Measurements from ENCODE around the gene FOXL3. TPM values are rescaled to one million over a fixed set of nuclear protein-coding genes. Genes with fewer than 3 reads are reported as not detected.
A peak's percentile ranks its signal among the peaks of the same experiment; 100 is the strongest.

Gene FOXL3
- polyA plus RNA-seq, 4 donors: not detected

DNA sequence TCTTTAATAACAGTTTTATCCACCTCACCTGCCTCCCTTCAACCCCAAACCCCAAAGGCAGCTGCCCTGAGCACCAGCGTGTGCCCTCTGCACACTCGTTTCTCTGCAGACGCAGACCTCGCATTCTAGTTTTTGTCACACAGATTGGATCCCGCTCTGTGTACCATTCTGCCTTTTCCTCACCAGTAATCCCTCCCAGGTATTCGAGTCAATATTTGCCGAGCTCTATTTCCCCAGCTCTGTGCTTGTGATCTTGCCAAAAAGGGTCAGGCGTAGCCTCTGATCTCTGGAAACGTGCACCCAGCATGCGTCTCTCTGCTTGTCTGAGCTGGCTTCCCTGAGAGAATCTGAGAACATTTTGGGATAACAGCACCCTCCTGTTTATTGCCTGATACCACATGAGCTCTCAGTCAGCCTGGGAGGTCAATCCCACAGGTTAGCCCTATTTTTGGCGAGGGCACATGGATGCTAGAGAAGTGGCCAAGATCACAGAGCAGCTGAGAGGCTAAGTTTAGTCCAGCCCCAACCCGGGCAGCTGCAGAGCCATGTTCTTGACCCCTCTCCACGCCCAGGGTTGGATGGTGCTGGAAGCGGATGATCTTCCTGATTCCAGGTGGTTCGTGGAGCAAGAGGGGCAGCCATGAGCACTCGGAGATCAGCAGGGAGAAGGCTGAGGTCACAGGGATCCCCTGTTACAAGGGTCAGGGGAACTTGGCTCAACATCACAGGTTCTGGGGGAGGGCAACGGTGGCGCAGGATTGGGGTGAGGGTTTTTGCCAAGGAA, 29.1 kb downstream of the FOXL3 start:
- DNase-seq (ENCODE audit: low read depth in 4 of 4, low spot score in 2 of 4): no peak

DNA sequence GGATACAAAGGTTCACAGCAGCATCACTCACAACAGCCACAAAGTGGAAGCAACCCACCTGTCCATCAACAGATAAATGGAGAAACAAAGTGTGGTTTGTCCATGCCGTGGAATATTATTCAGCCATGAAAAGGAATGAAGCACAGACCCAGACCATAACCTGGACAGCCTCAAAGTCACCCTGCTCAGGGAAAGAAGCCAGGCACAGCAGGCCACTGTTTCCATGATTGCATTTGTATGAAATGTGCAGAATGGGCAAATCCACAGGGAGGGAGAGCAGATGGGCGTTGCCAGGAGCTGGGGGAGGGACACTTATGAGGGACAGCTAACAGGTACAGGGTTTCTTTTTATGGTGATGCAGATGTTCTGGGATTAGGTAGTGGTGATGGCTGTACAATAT, 30.3 kb downstream of the FOXL3 start:
- no peak for DNase-seq (ENCODE audit: low read depth in 4 of 4, low spot score in 2 of 4)

DNA sequence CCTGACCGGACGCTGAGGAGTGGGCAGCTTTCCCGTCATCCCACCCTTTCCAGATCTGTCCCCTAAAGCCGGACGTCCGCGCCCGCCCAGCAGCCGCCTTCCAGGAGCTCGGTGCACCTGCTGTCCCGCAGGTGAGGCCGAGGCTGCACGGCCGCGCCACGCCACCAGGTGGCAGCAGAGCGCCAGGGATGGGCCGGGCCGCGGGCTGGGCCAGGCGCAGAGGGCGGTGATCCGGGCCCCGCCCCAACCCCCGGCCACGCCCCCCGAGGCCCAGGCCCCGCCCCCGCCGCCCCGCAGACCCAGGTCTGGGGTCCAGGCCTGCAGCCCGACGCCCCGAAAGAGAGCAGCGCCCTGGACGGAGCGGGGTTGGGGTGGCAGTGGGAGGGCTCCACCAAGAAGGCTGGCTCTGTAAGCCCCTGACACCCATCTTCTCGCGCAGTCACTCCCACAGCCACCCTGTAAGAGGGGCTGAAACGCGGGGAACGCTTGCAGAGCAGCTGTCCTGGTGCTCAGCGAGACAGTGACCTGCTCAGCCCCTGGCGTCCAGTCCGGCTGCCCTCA, 32.2 kb downstream of the FOXL3 start:
- DNase-seq (ENCODE audit: low read depth in 4 of 4, low spot score in 2 of 4): peak in 2 of 4 donors; percentile 30 to 31

DNA sequence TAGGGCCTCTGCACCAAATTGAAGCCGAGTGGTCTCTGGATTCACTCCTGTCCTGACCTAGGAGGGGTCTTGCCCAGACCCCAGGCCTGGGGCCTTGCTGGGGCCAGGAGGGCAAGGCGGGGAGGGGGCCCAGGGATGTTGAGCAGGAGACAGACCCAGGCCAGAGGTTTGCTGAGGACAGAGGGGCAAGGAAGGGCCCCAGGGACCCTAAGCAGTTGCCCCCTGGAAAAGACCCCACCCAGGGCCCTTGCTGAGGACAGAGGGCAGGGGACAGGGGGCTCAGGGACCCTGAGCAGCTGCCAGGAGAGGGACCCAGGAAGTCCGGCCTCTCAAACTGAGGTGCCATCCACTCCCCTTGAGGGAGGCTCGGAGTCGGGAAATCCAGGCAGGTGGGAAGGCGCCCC, 32.7 kb downstream of the FOXL3 start:
- DNase-seq (ENCODE audit: low read depth in 4 of 4, low spot score in 2 of 4): no peak

DNA sequence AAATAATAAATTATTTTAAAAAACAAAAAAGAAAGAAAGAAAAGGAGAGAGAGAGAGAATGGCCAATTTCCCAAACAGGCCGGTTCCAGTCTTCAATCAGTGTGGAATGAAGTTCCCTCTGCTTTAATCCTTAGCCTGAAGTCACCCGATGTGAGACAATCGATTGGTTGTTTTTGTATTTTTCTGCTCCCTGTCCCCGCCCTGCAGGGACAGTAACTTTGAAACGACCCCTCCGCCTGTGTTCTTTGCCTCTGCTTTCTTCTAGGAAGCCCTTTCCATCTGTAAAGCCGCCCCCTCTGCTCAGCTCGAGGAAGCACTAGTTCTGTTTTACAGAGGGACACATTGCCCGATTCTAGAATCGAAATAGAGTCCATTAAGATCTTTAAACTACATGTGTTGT, 33.4 kb downstream of the FOXL3 start:
- no peak for DNase-seq (ENCODE audit: low read depth in 4 of 4, low spot score in 2 of 4)

DNA sequence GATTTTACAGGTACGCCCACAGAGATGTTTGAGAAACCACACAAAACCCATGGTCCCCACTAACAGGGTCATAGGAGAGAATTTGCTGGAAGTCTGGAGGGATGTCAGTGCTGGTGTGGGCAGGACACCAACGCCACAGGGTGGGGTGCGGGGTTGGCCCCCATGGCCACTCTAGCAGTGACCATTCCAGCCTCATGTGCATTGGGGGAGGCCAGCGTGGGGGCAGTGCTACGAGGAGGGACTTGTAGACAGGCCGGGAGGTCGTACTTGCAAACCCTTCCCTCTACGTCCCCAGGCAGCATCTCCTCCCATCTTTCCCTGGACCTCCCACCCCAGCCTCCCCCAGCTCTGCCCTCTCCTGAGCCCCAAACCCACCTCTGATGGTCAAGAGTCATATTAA, 34.0 kb downstream of the FOXL3 start:
- DNase-seq (ENCODE audit: low read depth in 4 of 4, low spot score in 2 of 4): no peak

DNA sequence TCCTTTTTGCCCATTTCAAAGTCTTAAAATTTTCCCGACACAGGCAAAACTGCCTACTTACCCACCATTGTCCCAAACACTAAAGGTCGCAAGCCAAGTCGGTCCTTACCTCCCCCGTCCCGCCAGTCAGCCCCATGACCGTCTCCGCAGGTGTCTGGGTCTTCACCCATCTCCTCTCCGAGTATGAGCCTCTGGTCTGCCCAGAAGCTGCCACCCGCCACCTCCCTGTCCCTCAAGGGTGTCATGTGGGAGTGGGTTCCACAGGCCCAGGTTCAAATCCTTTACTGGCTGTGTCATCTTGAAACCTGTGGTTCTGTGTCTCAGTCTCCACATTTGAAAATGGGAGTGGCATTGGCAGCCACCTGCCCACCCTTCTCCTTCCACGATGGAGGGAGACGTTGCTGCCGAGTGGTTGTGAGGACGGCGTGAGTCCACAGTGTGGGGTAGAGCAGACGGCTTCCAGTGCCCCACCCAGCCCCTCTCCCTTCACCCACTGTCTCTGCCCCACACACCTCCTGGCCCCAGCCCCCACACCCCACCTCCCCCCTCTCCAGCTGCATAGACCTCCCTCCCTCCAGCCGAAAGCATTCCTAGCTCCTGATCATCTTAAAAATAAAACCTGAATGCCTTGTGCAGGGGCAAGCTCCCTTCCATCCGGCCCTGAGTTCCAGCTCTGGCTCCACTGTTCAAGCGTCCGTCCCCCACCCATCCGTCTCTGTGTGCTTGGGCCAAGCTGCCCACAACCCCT, 35.3 kb downstream of the FOXL3 start:
- no peak for DNase-seq (ENCODE audit: low read depth in 4 of 4, low spot score in 2 of 4)

DNA sequence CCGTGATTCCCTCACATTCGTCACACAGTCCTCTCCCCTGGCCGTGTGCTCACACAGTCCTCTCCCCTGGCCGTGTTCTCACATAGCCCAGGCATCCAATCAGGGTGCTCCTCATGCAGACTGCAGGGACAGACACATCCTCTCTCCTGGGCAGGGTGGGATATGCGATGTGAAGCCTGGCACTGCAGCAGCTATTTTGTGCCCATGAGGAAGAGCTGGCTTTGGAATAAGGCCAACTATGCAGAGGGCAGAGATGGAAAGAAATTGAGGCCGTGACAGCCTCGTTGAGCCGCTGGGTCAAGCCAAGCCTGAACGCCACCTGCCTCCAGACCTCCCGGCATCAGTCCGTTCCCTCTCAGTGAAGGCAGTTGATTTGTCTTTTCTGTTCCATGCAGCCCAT, 35.8 kb downstream of the FOXL3 start:
- no peak for DNase-seq (ENCODE audit: low read depth in 4 of 4, low spot score in 2 of 4)

DNA sequence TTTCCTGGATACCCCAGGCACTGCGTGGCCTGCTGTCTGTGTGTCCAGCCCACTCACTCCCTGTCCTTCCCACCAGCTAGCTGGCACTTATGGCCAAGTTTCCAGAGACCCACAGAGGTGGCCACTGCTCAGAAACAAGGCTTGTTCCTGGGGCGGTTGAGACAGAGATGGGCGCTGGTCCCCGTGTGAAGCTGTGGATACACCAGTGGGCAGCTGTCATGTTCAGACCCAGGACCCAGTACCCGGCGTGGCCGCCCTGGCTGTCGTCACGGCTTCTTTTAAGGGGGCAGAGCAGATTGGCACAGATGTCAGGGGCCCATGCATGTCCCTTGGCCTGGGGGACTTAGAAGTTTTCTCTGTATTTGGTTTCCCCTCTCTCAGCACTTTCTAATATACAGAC, 36.3 kb downstream of the FOXL3 start:
- DNase-seq (ENCODE audit: low read depth in 4 of 4, low spot score in 2 of 4): no peak

DNA sequence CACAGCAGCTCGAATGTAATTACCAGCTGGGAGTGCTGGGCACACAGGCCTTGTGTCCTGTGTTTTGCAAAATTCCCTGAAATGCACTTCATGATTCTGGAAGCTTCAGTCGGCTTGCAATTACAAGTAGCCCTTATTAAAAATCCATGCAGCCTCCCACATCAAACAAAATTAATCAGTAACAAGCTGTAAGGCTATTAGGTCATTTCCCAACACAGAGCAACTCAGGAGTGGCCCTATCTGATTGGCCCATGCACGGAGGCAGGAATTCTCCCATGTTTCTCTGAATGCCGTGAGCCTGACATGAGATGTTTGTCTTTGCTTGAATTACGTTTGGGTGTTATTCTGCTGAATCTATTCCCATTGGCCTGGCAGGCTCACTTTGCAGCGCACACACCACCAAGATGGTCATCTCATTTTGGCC, 36.9 kb downstream of the FOXL3 start:
- peak; percentile 43 to 70 (median 54) for DNase-seq (ENCODE audit: low read depth in 4 of 4, low spot score in 2 of 4)

DNA sequence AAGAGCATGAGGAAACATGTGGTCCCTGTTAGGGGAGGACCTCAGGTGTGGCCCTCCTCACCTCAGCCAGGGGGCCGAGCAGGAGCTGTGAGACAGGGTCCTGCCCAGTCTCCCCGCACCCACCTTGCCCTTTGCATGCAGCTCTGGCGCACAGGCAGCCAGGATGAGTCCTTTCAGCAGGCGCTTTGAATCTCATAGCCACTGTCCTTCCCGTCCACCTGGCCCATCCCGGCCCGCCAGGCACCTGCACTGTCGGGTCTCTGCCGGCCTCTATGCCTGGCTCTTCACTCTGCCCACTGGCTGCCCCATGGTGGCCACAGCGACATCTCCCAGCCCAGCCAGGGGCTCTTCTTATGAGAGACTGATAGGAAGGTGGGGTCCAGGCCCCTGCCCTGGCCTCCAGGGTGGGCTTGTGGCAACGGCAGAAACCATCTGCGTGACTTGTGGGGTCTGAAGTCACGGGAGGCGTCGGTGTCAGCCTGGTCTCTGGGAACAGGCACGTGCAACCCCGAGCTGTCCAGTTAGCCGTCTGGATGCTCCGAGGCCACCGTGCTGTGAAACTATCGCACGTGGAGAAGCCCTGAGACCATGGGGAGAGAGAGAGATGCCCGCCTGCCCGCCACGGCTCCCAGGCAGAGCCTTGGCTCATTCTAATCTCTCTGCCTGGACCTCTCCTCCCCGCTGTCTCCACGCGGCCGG, 37.4 kb downstream of the FOXL3 start:
- no peak for DNase-seq (ENCODE audit: low read depth in 4 of 4, low spot score in 2 of 4)

DNA sequence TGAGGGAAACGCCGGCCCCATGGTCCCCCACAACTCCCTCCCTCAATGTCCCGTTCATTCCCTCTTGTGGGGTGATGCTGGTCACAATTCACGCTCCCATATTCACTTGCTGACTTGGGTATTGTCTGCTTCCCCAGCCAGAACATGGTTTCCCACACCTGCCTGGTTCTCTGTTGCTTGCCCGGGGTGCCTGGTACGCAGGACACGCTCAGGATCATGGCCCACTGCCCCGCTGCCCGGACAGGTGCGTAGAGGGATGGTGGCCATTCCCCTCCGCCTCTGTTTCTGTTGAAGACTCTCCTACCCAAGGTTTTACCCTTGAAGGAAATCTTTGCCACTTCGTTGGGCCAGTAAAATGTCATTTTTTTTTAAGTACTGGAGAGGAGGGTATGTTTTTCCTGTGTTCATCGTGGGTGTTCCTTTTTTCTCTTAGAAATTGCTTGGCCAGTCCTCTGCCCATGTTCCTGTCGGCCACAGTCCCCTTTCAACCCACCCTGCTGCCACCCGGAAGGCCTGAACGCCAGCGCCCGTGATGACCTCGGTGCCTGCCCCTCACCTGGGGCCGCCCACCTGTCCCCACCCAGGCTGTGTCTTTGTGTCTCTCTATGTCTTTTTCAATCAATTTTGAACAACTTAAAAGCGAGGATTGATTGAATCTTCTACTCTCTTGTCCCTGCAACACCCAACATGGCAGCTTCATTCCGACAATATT, 38.2 kb downstream of the FOXL3 start:
- no peak for DNase-seq (ENCODE audit: low read depth in 4 of 4, low spot score in 2 of 4)

DNA sequence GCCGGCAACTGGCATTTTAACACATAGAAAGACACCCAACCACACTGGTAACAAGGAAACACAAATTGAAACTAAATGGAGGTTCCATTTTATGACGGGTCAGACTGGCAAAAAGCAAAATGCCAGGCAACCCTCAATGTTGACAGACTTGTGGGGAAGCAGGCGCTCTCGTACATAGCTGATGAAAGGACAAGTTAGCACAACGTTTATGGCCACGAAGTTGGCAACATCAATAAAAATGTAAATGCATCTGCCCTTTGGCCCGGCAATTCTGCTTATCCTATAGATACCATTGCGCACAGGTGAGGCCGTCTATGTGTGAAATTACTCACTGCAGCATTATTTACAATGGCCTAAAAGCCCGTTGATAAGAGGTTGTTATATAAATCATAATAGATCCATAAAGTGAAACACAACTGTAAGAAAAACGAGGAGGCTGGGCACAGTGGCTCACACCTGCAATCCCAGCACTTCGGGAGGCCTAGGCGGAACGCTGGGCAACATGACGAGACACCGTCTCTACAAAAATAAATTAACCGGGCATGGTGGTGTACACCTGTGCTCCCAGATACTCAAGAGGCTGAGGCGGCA, 39.8 kb downstream of the FOXL3 start:
- no peak for DNase-seq (ENCODE audit: low read depth in 4 of 4, low spot score in 2 of 4)

DNA sequence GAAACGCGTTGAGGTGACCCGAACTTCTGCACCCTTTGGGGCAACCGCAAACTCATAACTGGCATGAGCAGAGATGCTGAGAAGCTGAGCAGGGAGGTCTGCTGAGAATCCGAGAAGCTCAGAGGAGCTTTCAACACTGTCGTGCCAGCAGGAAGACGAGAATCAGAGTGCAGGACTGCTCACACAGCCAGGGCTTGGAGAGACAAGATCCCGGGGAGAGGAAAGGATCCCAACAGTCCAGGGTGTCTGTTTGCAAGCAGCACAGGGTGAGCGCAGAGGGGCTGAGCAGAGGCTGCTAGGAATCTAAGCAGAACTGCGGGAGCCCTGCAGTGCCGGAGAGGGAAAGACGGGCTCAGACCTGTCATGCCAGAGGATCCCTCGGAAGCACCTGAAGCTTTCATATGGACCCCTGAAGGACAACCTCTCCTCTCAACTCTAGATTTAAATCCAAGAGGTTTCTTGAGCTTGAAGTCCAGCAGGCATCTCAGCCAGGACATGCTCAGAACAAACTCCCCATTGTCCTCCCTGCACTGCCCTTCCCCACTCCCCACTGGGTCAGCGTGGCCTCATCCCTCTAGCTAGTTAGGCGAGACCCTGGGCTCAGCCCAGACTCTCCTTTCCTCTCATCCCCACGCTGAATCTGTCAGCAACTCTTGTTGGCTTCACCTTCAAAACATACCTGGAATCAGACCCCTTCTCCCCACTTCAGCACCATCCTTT, 40.7 kb downstream of the FOXL3 start:
- DNase-seq (ENCODE audit: low read depth in 4 of 4, low spot score in 2 of 4): no peak

DNA sequence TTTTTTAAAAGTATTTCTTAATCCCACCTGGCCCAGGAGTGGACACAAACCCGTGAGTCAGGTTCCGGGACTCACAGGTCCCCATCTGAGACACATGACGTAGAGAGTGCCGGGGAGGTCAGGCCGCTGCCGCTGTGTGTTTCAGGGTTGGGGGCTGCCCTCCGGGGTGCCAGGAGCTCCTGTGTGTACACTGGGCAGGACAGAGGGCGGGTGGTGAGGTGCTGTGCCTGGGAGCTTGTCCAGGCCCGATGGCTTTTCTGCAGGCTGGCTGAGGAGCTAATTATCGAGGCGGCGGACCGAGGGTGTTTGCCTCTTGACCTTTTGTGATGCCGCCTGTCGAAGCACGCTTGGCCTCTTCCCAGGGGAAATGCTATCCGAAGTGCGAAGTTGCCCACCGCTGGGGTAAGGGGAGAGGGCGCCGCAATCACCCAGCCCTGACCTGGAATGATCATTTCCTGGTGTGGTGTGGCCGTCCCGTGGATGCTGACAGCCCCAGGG, 42.1 kb downstream of the FOXL3 start:
- no peak for DNase-seq (ENCODE audit: low read depth in 4 of 4, low spot score in 2 of 4)

DNA sequence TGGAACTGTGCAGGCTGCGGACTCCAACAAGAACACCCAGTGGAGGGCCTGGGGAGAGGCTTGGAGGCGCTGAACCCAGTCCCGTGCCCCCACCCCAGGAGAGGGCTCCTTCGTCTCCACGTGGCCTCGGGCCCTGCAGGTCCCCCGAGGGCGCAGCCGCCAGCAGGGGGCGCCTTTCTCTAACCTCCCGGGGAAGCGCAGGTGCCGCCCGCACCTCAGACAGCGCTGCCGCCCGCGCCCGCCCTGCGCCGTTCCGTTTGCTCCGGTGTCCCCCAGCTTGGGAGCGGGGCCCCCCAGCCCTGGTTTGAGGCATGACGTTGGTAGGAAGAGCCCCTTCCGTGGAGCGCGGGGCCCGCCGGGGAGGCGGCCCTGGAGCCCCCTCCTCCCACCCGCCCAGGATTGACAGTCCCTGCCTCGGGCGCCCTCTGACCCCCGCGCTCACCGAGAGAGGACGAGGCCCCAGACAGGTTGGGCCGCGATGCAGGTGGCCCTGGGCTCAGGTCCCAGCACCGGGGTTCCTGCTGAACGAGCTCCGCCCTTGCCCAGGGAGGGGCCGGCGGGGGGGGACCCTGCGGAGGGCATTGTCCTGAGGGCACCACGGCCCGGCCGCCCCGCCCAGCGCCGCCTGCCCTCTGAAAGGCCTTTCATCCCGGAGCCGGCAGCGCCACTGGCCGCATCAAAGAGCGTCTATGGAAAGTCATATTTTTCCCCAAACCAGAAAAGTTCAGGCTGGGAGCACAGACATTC, 42.8 kb downstream of the FOXL3 start:
- DNase-seq (ENCODE audit: low read depth in 4 of 4, low spot score in 2 of 4): peak in 3 of 4 donors; percentile 37 to 58 (median 56)

DNA sequence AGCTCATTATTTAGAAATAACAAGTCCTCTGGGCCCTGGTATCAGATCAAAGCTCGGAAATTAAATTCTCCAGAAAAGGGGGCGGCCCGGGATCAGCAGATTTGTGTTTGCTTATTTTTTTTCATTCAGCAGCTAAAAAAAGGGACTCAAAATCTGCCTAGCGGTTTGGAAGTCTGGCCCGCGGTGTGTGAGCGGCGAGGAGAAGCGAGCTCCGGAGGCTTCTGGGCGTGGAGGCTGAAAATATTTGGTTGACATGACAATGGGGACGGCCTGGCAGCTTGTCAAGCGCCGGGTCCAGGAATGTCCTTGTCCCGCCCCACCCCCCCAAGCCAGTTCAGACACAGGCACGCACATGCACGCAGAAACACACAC, 43.4 kb downstream of the FOXL3 start:
- DNase-seq (ENCODE audit: low read depth in 4 of 4, low spot score in 2 of 4): peak in 3 of 4 donors; percentile 30 to 57 (median 46)

DNA sequence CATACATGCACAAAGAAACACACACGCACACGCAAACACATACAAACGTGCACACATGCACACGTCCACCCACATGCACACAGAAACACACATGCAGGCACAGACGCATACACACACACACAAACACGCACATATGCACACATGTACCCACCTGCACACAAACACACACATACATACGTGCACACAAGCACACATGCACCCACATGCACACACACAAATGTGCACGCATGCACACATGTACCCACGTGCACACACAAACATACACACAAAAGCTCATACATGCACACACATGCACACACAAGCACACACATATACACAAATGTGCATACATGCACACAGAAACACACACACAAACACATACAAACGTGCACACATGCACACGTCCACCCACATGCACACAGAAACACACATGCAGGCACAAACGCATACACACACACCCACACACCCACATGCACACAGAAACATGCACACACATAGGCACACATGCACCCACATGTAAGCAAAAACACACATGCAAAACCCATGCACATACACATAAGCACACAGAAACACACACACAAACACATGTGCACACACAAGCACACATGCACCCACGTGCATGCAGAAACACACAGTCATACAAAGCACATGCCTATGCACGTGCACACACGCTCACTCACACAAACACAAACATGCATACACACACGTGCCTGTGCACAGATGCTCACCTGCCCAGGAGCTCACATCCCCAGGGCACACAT, 44.8 kb downstream of the FOXL3 start:
- DNase-seq (ENCODE audit: low read depth in 4 of 4, low spot score in 2 of 4): no peak

All from left renal cortex interstitium (tissue), 4 donors.